ENCODE measurements around the gene ERLIN1.

The ERLIN1 gene

GRCh38 chr10:100194711-100195110, 8.9 kb upstream of the ERLIN1 start:
- H3K4me3 ChIP-seq (ENCODE audit: low read length), result no peak overlapping the region
- no peaks in the 10 kb centered on the region for H3K27me3 ChIP-seq (ENCODE audit: control insufficient read depth, insufficient read depth, low read length)
- no CpG with 5 or more reads among the region's 1 CpG for whole genome bisulfite sequencing (ENCODE audit: insufficient coverage, insufficient read length)
- no peaks in the 10 kb centered on the region for H3K9me3 ChIP-seq (ENCODE audit: control insufficient read depth, insufficient read depth, low read length)
- H3K4me1 ChIP-seq (ENCODE audit: control insufficient read depth, insufficient read depth, low read length), result no peaks in the 10 kb centered on the region
- DNase-seq (ENCODE audit: low read depth, low spot score), result no peak
- H3K36me3 ChIP-seq (ENCODE audit: control insufficient read depth, insufficient read depth, low read length), result no peaks in the 10 kb centered on the region; the same call in 1 of the 2 replicates
- H3K27ac ChIP-seq (ENCODE audit: low read length), result no peak overlapping the region

- WGBS (ENCODE audit: insufficient coverage, insufficient read length), result no CpG with 5 or more reads among the region's 2 CpGs
Observed at GRCh38 chr10:100192350-100192749, 6.5 kb upstream of the ERLIN1 start.

GRCh38 chr10:100186253-100187212, 704 bp upstream of the ERLIN1 start:
- no peak for DNase-seq (ENCODE audit: low read depth, low spot score)
- H3K36me3 ChIP-seq (ENCODE audit: control insufficient read depth, insufficient read depth, low read length), result no peaks in the 10 kb centered on the region
- H3K4me3 ChIP-seq (ENCODE audit: low read length), result peak overlapping the region; percentile 75; the same call in 1 of the 2 replicates
- no peaks in the 10 kb centered on the region for H3K9me3 ChIP-seq (ENCODE audit: control insufficient read depth, insufficient read depth, low read length)
- H3K4me1 ChIP-seq (ENCODE audit: control insufficient read depth, insufficient read depth, low read length), result peaks cover 2% of the 10 kb centered on the region
- no CpG with 5 or more reads among the region's 28 CpGs for whole genome bisulfite sequencing (ENCODE audit: insufficient coverage, insufficient read length)
- H3K27me3 ChIP-seq (ENCODE audit: control insufficient read depth, insufficient read depth, low read length), result no peaks in the 10 kb centered on the region
- no peak overlapping the region for H3K27ac ChIP-seq (ENCODE audit: low read length)

More at GRCh38 chr10:100192350-100192749, 6.5 kb upstream of the ERLIN1 start:
- Histone ChIP-seq H3K36me3 (ENCODE audit: control insufficient read depth, insufficient read depth, low read length) (no peaks in the 10 kb centered on the region; the same call in 1 of the 2 replicates), H3K4me1 (ENCODE audit: control insufficient read depth, insufficient read depth, low read length) (no peaks in the 10 kb centered on the region), H3K4me3 (ENCODE audit: low read length) (no peak overlapping the region), H3K27me3 (ENCODE audit: control insufficient read depth, insufficient read depth, low read length) (no peaks in the 10 kb centered on the region), H3K27ac (ENCODE audit: low read length) (no peak overlapping the region), H3K9me3 (ENCODE audit: control insufficient read depth, insufficient read depth, low read length) (no peaks in the 10 kb centered on the region)
- DNase-seq (ENCODE audit: low read depth, low spot score), result no peak

GRCh38 chr10:100184840-100185239, 989 bp downstream of the ERLIN1 start:
- no CpG with 5 or more reads among the region's 4 CpGs for WGBS (ENCODE audit: insufficient coverage, insufficient read length)

GRCh38 chr10:100184426-100184825, 1.4 kb downstream of the ERLIN1 start:
- Histone ChIP-seq H3K4me1 (ENCODE audit: control insufficient read depth, insufficient read depth, low read length) (peaks cover 2% of the 10 kb centered on the region), H3K36me3 (ENCODE audit: control insufficient read depth, insufficient read depth, low read length) (no peaks in the 10 kb centered on the region), H3K27ac (ENCODE audit: low read length) (no peak overlapping the region), H3K27me3 (ENCODE audit: control insufficient read depth, insufficient read depth, low read length) (no peaks in the 10 kb centered on the region), H3K4me3 (ENCODE audit: low read length) (no peak overlapping the region), H3K9me3 (ENCODE audit: control insufficient read depth, insufficient read depth, low read length) (no peaks in the 10 kb centered on the region)
- DNase-seq (ENCODE audit: low read depth, low spot score), result no peak
- no CpG with 5 or more reads among the region's 1 CpG for WGBS (ENCODE audit: insufficient coverage, insufficient read length)

More at GRCh38 chr10:100184840-100185239, 989 bp downstream of the ERLIN1 start:
- no peak for DNase-seq (ENCODE audit: low read depth, low spot score)
- no peaks in the 10 kb centered on the region for H3K27me3 ChIP-seq (ENCODE audit: control insufficient read depth, insufficient read depth, low read length)
- H3K4me3 ChIP-seq (ENCODE audit: low read length), result peak overlapping the region; percentile 75; the same call in 1 of the 2 replicates
- peaks cover 2% of the 10 kb centered on the region for H3K4me1 ChIP-seq (ENCODE audit: control insufficient read depth, insufficient read depth, low read length)
- H3K27ac ChIP-seq (ENCODE audit: low read length), result no peak overlapping the region
- no peaks in the 10 kb centered on the region for H3K36me3 ChIP-seq (ENCODE audit: control insufficient read depth, insufficient read depth, low read length)
- no peaks in the 10 kb centered on the region for H3K9me3 ChIP-seq (ENCODE audit: control insufficient read depth, insufficient read depth, low read length)

- no peak for DNase-seq (ENCODE audit: low read depth, low spot score)
- Histone ChIP-seq H3K4me1 (ENCODE audit: control insufficient read depth, insufficient read depth, low read length) (peaks cover 2% of the 10 kb centered on the region), H3K36me3 (ENCODE audit: control insufficient read depth, insufficient read depth, low read length) (no peaks in the 10 kb centered on the region), H3K4me3 (ENCODE audit: low read length) (no peak overlapping the region), H3K9me3 (ENCODE audit: control insufficient read depth, insufficient read depth, low read length) (no peaks in the 10 kb centered on the region), H3K27ac (ENCODE audit: low read length) (no peak overlapping the region), H3K27me3 (ENCODE audit: control insufficient read depth, insufficient read depth, low read length) (no peaks in the 10 kb centered on the region)
- no CpG with 5 or more reads among the region's 3 CpGs for WGBS (ENCODE audit: insufficient coverage, insufficient read length)
Observed at GRCh38 chr10:100183481-100183880, 2.3 kb downstream of the ERLIN1 start.

- Histone ChIP-seq H3K4me1 (ENCODE audit: control insufficient read depth, insufficient read depth, low read length) (peaks cover 2% of the 10 kb centered on the region), H3K27me3 (ENCODE audit: control insufficient read depth, insufficient read depth, low read length) (no peaks in the 10 kb centered on the region), H3K36me3 (ENCODE audit: control insufficient read depth, insufficient read depth, low read length) (no peaks in the 10 kb centered on the region), H3K4me3 (ENCODE audit: low read length) (no peak overlapping the region), H3K27ac (ENCODE audit: low read length) (no peak overlapping the region), H3K9me3 (ENCODE audit: control insufficient read depth, insufficient read depth, low read length) (no peaks in the 10 kb centered on the region)
- DNase-seq (ENCODE audit: low read depth, low spot score), result no peak
- no CpG with 5 or more reads among the region's 3 CpGs for WGBS (ENCODE audit: insufficient coverage, insufficient read length)
Observed at GRCh38 chr10:100182908-100183307, 2.9 kb downstream of the ERLIN1 start.

GRCh38 chr10:100182281-100182680, 3.5 kb downstream of the ERLIN1 start:
- no peak overlapping the region for H3K4me3 ChIP-seq (ENCODE audit: low read length)
- H3K27me3 ChIP-seq (ENCODE audit: control insufficient read depth, insufficient read depth, low read length), result no peaks in the 10 kb centered on the region
- no peaks in the 10 kb centered on the region for H3K36me3 ChIP-seq (ENCODE audit: control insufficient read depth, insufficient read depth, low read length)
- no CpG with 5 or more reads among the region's 6 CpGs for WGBS (ENCODE audit: insufficient coverage, insufficient read length)
- DNase-seq (ENCODE audit: low read depth, low spot score), result no peak
- no peaks in the 10 kb centered on the region for H3K9me3 ChIP-seq (ENCODE audit: control insufficient read depth, insufficient read depth, low read length)
- peaks cover 2% of the 10 kb centered on the region for H3K4me1 ChIP-seq (ENCODE audit: control insufficient read depth, insufficient read depth, low read length)
- H3K27ac ChIP-seq (ENCODE audit: low read length), result no peak overlapping the region

- WGBS (ENCODE audit: insufficient coverage, insufficient read length), result no CpG with 5 or more reads among the region's 1 CpG
- H3K9me3 ChIP-seq (ENCODE audit: control insufficient read depth, insufficient read depth, low read length), result no peaks in the 10 kb centered on the region
- H3K4me3 ChIP-seq (ENCODE audit: low read length), result no peak overlapping the region
- H3K27ac ChIP-seq (ENCODE audit: low read length), result no peak overlapping the region
- H3K36me3 ChIP-seq (ENCODE audit: control insufficient read depth, insufficient read depth, low read length), result peaks cover 4% of the 10 kb centered on the region; the same call in 1 of the 2 replicates
- no peak for DNase-seq (ENCODE audit: low read depth, low spot score)
- no peaks in the 10 kb centered on the region for H3K4me1 ChIP-seq (ENCODE audit: control insufficient read depth, insufficient read depth, low read length)
- H3K27me3 ChIP-seq (ENCODE audit: control insufficient read depth, insufficient read depth, low read length), result no peaks in the 10 kb centered on the region
Observed at GRCh38 chr10:100175875-100176274, 10.0 kb downstream of the ERLIN1 start.

- no peaks in the 10 kb centered on the region for H3K4me1 ChIP-seq (ENCODE audit: control insufficient read depth, insufficient read depth, low read length)
- WGBS (ENCODE audit: insufficient coverage, insufficient read length), result no CpG with 5 or more reads among the region's 3 CpGs
- no peak for DNase-seq (ENCODE audit: low read depth, low spot score)
- H3K36me3 ChIP-seq (ENCODE audit: control insufficient read depth, insufficient read depth, low read length), result peaks cover 4% of the 10 kb centered on the region; the same call in 1 of the 2 replicates
- H3K9me3 ChIP-seq (ENCODE audit: control insufficient read depth, insufficient read depth, low read length), result no peaks in the 10 kb centered on the region
- H3K27me3 ChIP-seq (ENCODE audit: control insufficient read depth, insufficient read depth, low read length), result no peaks in the 10 kb centered on the region
- no peak overlapping the region for H3K4me3 ChIP-seq (ENCODE audit: low read length)
- H3K27ac ChIP-seq (ENCODE audit: low read length), result no peak overlapping the region
Observed at GRCh38 chr10:100174699-100175677, 10.8 kb downstream of the ERLIN1 start.

Measured in iPS DF 6.9 (cell line).